H1 (cell line): ENCODE measurements around the gene RNF111. TPM values are rescaled to one million over a fixed set of nuclear protein-coding genes. Genes with fewer than 3 reads are reported as not detected.

Experiments
- SIRT6 ChIP-seq: IDR thresholded peaks from one replicate; pipeline ENCODE4 v1.7.1; 2012; ENCODE audit warnings: low read length, inconsistent platforms
- YY1 ChIP-seq: IDR thresholded peaks from 2 replicates; pipeline ENCODE4 v1.6.1; 2011; ENCODE audit warnings: low read depth, mild to moderate bottlenecking, low read length
- polyA plus RNA-seq, 7 experiments: library from polyadenylated mRNA; depleted of rRNA in 3 of 7; stranded (reverse) in 5 of 7; unstranded in 2 of 7; fragments of >200 nt in 5 of 7; fragments of 200-250 nt in 2 of 7; gene quantifications; 1 replicate in 5 of 7; 2 replicates in 1 of 7; 4 replicates in 1 of 7; pipeline versions ENCODE4 v1.2.1 to v1.2.3, GENCODE V29; 2011 to 2013; ENCODE audit warnings: missing spikeins in 2 of 7, mixed read lengths in 2 of 7
- total RNA-seq: library from RNA; stranded (reverse); fragmentation: NEBNext Ultra II Directional; extraction: Animal tissue kit (Norgen Biotek cat#: 25700); gene quantifications from 2 replicates; pipeline ENCODE4 v1.2.1, GENCODE V29; 2021

RNF111 gene
- total and polyA plus RNA-seq, 2 of the 8 experiments (the other 6 are each of a cell fraction or from before 2014, with no cell fraction given): 18.5 to 26.6 TPM

- TF ChIP-seq YY1 (no peak), SIRT6 (no peak)
These were observed 32.9 kb downstream of the RNF111 start (continued) for GRCh38 chr15:59020322-59020721.
